NCI-H345 (cell line): ENCODE data around the gene SHOC2.

Experiments used
- DNase-seq: peaks from one replicate; lab custom pipeline; 2025; lab: John Stamatoyannopoulos, UW

Gene SHOC2

DNA sequence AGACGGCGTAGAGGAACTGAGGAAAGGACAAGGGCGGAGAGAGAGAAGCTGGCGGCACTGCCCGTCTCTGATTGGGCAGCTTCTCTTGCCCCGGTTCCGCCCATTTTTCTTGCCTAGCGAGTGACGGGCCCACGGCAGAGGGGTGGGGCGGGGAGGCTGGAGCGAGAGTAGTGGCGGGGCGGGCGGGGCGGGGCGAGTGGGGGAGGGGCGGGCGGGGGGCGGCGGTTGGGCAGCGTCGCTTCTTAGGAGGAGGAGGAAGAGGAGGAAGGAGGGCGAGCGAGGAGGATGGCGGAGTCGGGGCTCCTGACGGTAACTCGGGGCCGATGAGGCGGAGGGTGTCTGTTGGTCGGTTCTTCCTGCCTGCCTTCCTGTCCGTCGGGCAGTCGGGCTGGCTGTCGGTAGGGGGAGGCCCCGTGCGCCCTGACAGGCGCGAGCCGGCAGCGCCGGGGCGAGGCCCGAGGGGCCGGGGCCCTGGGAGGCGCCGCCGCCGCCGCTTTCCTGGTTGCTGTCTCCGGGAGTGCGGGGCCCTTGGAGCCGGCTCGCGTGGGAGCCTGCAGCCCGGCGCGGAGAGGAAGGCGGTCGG is at the start of gene SHOC2:
TSS of gene SHOC2 (plus strand) at position 256 of the 583 bp plus-strand sequence. CDS start 44,755 bp downstream, outside the sequence.
- DNase-seq: no peak

DNA sequence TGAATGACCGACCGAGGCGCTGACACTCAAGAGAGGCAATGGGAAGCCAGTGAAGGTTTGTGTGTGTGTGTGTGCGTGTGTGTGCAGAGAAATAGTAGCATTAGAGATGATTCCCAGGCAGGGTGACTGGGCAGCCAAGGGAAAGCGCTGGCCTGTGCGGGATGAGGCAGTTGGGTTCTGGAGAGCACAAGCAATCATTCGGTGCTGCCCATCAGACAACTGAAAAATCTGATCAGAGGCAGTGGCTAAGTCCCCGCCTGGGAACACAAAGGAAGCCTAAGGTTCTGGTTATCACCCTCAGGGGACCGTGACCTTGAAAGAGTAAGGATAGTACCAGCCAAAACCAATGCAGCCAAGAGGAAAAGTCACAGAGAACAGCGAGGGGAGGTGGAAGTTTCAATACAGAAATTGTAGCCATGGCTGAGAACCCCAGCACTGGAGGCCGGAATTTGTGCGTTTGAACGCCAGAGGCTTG is 48.5 kb upstream of the SHOC2 start:
- DNase-seq: no peak

- peak; percentile 96 for DNase-seq
These were observed 47.9 kb upstream of the SHOC2 start, which contains the start of gene PDCD4 for GRCh38 chr10:110871298-110872084. PDCD4 (plus strand) TSS chr10:110871928; CDS start chr10:110876028, 4,100 bp downstream.

- peak; percentile 30 for DNase-seq
These were observed 47.0 kb upstream of the SHOC2 start for GRCh38 chr10:110872145-110872983.

DNA sequence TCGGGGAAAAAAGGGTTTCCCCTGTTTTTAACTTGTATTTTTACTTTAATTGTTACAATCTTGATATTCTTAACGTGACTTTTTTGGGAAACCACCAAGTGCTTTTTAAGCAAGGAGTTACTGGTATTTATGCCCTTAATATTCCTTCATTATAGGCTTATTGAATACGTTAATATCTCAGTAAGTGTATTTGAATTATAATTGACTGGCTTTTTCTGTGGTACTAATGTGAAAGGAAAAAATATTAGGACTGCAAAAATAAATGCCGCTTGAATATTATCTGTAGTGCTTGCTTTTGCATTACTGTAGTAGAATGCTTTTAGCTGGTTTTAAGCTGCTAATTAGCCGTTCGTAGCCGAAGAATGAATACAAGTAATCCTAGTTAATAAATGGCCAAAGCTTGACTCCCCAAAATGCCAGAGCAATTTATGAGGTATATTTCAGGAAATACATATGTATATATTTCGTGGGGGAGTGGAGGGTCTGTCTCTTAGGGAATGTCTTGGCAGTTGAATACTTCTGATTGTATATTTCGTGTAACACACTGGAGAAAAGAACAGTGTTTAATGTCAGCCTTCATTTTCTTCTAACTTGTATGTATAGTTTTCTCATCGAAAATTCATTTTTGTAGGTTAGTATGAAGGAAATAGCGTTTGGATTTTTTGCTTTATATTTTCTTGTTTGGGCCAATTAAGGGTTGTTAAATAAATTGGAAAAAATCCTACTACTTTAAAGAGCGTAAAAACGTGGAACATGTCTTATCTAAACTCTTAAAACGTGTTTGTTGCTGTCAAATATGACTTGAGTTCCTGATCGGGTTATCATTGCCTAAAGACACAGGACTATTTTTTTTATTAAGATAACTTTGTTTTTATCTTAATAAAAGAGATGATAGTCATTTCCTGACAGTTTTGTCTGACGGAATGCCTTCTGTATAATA is 46.1 kb upstream of the SHOC2 start:
- no peak for DNase-seq

DNA sequence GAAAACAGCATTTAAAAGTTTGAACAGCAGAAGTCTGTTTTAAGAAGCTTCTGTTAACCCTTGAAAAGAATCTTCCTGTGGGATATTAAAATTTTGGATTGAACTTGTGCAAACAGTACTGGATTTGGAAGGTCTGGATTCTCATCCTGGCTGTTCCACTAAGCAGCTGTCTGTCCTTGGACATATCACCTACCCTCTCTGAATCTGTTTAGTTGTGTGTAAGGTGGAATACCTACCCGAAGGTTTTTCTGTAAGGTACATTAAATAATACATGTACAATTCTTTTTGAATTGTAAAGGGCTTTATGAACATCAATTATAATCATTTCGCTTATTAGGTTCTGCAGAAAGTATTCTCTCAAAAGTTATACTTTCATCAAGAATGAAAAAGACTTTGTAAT is 45.5 kb upstream of the SHOC2 start:
- no peak for DNase-seq

- no peak for DNase-seq
These were observed 43.4 kb upstream of the SHOC2 start for GRCh38 chr10:110876000-110876399.

DNA sequence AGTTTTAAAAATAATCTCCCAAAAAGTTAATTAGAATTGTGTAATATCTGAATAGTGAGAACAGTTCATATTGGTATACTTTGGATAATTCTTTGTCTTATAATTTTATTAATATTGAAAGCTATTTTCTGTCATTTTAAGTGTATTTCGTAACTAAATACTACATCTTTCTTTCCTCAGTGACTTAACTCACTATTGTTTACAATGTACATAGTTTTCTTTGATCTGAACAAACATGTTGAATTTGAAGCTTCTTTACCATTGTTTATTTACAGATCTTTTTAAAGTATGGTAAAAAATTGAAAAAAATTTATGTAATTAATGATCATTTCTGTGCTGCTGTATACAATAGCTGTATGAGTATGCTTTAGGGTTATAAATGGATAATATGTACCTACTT is 42.6 kb upstream of the SHOC2 start:
- DNase-seq: no peak

DNA sequence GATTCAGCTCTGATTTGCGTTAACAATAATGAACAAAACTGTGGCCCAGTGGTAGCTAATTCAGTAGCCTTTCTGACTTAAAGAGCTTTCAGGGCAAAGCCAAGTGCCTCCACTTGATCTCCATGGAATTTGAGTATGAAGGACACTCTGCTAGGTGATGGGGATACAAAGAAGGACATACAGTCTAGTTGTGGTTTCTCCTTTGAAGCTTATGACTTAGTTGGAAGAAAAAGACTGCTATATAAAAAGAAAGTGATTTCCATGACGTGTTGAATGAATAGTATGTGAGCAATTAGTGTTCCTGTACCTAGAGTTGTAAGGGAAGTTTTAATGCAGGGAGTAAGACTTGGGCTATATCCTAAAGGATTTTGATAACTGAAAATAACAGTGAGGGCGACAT is 39.4 kb upstream of the SHOC2 start:
- no peak for DNase-seq

DNA sequence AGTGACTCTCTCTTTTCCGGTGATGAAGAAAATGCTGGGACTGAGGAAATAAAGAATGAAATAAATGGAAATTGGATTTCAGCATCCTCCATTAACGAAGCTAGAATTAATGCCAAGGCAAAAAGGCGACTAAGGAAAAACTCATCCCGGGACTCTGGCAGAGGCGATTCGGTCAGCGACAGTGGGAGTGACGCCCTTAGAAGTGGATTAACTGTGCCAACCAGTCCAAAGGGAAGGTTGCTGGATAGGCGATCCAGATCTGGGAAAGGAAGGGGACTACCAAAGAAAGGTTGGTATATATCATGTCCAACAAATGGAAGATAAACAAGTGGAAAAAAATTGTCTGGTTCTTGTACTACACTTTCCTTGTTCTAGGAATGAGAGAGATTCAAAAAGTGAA is 38.2 kb upstream of the SHOC2 start:
- DNase-seq: no peak

GRCh38 chr10:110881905-110882304 is 37.5 kb upstream of the SHOC2 start:
- no peak for DNase-seq

GRCh38 chr10:110883924-110884323 is 35.5 kb upstream of the SHOC2 start:
- no peak for DNase-seq

- DNase-seq: no peak
These were observed 33.3 kb upstream of the SHOC2 start for GRCh38 chr10:110885932-110886674.

DNA sequence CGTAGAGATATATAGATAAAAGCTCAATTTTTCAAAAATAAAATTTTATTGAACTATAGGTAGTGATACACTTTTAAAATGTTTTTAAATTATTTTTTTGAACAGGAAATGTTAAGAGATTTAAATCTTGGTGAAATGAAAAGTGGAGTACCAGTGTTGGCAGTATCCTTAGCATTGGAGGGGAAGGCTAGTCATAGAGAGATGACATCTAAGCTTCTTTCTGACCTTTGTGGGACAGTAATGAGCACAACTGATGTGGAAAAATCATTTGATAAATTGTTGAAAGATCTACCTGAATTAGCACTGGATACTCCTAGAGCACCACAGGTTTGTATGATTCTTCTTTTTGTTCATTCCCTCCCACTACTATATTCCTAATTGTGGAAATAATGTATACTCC is 31.8 kb upstream of the SHOC2 start:
- DNase-seq: no peak

DNA sequence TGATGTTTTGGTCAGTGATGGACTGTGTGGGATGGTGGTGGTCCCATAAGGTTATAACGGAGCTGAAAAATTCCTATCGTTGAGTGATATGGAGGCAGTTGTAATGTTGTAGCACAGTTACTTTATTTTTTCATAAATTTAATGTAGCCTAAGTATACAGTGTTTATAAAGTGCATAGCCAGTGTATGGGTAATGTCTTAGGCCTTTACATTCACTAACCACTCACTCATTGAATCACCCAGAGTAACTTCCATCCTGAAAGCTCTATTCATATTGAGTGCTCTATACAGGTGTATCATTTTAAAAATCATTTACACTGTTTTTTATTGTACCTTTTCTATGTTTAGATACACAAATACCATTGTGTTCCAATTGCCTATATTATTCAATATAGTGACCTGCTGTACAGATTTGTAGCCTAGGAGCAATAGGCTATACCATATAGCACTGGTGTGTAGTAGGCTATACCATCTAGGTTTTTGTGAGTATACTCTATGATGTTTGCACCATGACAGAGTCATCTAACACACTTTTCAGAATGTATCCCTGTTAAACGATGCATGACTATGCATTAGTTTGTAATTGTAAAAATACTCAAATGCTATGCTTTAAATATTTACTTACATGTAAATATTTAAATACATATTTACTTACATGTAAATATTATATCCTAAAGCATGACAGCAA is 26.7 kb upstream of the SHOC2 start:
- DNase-seq: no peak

- peak; percentile 21 for DNase-seq
These were observed 25.7 kb upstream of the SHOC2 start for GRCh38 chr10:110893559-110894179.

DNA sequence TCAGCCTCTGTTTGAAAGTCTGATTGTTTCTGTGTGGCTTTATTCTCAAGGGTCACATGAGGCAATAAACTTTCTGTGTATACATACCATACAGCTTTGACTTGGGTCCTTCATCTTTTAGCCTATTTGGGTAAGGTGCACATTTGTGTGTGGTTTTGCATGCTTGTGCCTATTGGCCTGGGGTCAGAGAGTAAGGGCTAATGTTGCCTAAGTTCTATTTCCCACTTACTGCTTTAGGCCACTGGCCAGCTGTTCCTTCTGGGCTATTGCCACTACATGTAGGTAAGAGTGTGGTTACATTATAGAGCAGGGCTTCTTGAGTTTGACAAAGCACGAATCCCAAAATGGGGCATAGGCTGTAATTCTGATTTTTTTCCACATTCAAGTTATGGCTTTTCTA is 22.2 kb upstream of the SHOC2 start:
- DNase-seq: no peak

DNA sequence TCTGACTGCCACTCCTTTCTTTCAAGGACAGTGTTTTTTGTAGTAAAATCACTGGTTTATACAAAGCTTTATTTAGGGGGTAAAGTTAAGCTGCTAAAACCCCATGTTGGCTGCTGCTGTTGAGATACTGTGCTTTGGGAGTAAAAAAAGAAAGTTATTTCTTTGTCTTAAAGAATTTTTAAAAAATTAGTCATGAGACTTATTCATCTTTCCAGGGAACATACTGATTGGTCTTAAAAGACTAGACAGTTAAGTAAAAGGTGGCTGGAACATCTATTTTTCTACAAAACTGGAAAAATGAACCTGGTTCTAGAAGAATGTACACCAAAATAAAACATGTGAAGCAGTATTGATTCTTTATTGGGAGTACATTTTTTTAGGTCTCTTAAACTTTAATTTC is 21.0 kb upstream of the SHOC2 start:
- DNase-seq: no peak

DNA sequence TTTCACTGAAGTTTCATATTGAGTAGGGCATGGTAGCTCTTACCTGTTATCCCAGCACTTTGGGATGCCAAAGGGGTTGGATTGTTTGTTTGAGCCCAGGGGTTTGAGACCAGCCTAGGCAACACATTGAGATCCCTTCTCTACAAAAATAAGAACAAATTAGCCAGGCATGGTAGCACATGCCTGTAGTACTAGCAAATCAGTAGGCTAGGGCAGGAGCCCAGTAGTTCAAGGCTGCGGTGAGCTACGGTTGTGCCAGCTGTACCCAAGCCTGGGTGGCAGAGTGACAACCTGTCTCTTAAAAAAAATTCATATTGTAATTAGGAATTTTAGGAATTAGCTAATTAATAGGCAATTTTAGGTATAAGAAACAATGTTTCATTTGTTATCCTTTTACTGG is 18.4 kb upstream of the SHOC2 start:
- no peak for DNase-seq
